Effector memory CD4-positive, alpha-beta T cell (primary cell): ENCODE measurements around the gene MYBPH.

Experiments used
- DNase-seq, 3 donors: peaks; one replicate each; pipeline ENCODE4 v3.0.0-alpha.2; 2020
- H3K27ac ChIP-seq: 2 replicates; pipeline ENCODE4 v1.7.0; 2013; ENCODE audit warnings: mild to moderate bottlenecking, low read length, moderate library complexity; ENCODE audit not compliant: insufficient read depth, poor library complexity, severe bottlenecking
- H3K27me3 ChIP-seq: replicated peaks from 2 replicates; pipeline ENCODE4 v1.7.0; 2013; ENCODE audit warnings: mild to moderate bottlenecking, low read length; ENCODE audit not compliant: insufficient read depth, control insufficient read depth, poor library complexity, severe bottlenecking
- H3K36me3 ChIP-seq: 2 replicates; pipeline ENCODE4 v1.7.0; 2013; ENCODE audit warnings: mild to moderate bottlenecking, low read length, moderate library complexity; ENCODE audit not compliant: control insufficient read depth, insufficient read depth
- H3K4me1 ChIP-seq: 2 replicates; pipeline ENCODE4 v1.7.0; 2013; ENCODE audit warnings: low read length, mild to moderate bottlenecking; ENCODE audit not compliant: control insufficient read depth, insufficient read depth, poor library complexity, severe bottlenecking
- H3K4me3 ChIP-seq: 2 replicates; pipeline ENCODE4 v1.7.0; 2013; ENCODE audit warnings: low read length, low read depth, mild to moderate bottlenecking; ENCODE audit not compliant: insufficient read depth, poor library complexity, severe bottlenecking
- H3K9me3 ChIP-seq: 2 replicates; pipeline ENCODE4 v1.7.0; 2013; ENCODE audit warnings: mild to moderate bottlenecking, low read length, moderate library complexity; ENCODE audit not compliant: control insufficient read depth

Gene MYBPH

GRCh38 chr1:203161175-203161574, 14.5 kb downstream of the MYBPH start:
- no peaks in the 10 kb centered on the region for H3K36me3 ChIP-seq
- H3K27ac ChIP-seq, result no peak overlapping the region
- no peak overlapping the region for H3K4me3 ChIP-seq
- no peaks in the 10 kb centered on the region for H3K9me3 ChIP-seq
- H3K27me3 ChIP-seq, result no peaks in the 10 kb centered on the region
- no peaks in the 10 kb centered on the region for H3K4me1 ChIP-seq
- no peak for DNase-seq

DNA sequence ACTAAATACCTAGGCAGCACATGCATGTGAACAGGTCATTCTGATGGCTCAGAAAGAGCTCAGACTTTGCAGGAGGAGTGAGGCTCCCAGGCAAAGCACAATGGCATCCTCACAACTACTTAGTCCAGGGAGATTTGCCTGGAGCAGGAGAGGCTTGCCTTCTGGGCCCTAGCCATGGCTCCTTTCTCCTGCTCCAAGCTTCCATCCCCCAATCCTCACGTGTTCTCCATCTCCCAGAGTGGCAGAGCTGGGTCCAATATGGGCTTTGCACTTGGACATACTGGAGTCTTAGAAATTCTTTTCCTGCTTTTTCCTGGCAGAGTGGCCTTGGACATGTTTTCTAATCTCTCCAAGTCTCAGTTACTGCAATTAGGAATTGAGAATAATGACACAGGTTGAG, 15.8 kb downstream of the MYBPH start:
- no peak for DNase-seq
- H3K27me3 ChIP-seq, result no peaks in the 10 kb centered on the region
- no peak overlapping the region for H3K4me3 ChIP-seq
- H3K9me3 ChIP-seq, result no peaks in the 10 kb centered on the region
- H3K36me3 ChIP-seq, result no peaks in the 10 kb centered on the region
- no peak overlapping the region for H3K27ac ChIP-seq
- H3K4me1 ChIP-seq, result no peaks in the 10 kb centered on the region

DNA sequence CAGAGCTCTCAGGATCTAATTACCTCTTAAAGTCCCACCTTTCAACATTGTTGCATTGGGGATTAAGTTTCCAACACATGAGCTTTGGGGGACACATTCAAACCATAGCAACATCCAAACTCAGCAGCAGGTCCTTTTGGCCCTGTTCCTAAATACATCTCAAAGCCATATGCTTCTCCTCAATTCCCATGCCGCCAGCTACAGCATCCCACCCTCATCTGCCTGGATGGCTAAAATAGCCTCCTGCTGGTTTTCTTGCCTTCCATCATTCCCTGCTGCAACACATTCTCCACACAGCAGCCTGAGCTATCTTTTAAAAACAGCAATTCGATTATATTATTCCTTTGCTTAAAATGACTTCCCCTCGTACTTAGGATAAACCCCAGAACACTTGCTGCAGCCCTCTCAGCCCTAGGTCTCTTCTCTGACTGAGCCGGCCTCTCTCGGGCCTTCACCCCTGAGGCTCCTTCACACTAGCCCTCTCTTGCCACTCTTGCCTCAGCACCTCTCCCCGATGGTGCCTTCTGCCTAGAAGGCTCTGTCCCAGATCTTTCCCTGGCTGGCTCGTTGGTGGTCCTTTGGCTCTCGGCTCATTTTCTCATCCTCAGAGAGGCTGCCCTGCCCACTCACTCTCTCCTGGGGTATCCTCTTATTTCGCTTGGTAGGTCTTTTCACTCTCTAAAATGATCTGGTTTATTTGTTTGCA, 16.5 kb downstream of the MYBPH start:
- no peak overlapping the region for H3K27ac ChIP-seq
- no peaks in the 10 kb centered on the region for H3K4me1 ChIP-seq
- no peak overlapping the region for H3K4me3 ChIP-seq
- H3K27me3 ChIP-seq, result no peaks in the 10 kb centered on the region
- DNase-seq, result no peak
- H3K36me3 ChIP-seq, result no peaks in the 10 kb centered on the region
- H3K9me3 ChIP-seq, result no peaks in the 10 kb centered on the region

DNA sequence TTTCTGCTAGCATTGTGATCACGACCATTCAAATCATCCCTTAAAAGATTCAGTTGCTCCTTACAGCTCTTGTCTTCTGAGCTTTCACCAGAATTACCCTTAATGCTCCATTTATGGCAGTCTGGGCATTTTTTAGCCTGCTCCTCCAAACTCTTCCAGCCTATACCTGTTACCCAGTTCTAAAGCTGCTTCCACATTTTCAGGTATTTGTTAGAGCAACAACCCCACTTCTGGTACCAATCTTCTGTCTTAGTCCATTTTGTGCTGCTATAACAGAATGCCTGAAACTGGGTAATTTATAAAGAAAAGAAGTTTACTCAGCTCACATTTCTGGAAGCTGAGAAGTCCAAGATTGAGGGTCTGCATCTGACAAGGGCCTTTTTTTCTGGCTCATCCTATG, 17.2 kb downstream of the MYBPH start:
- Histone ChIP-seq H3K4me3 (no peak overlapping the region), H3K9me3 (no peaks in the 10 kb centered on the region), H3K4me1 (no peaks in the 10 kb centered on the region), H3K27ac (no peak overlapping the region), H3K27me3 (no peaks in the 10 kb centered on the region), H3K36me3 (no peaks in the 10 kb centered on the region)
- no peak for DNase-seq

- Histone ChIP-seq H3K27me3 (no peaks in the 10 kb centered on the region), H3K9me3 (no peaks in the 10 kb centered on the region), H3K4me3 (no peak overlapping the region), H3K27ac (no peak overlapping the region), H3K36me3 (no peaks in the 10 kb centered on the region), H3K4me1 (no peaks in the 10 kb centered on the region)
- no peak for DNase-seq
These were observed 19.3 kb downstream of the MYBPH start for GRCh38 chr1:203156280-203156679.

GRCh38 chr1:203153989-203154821, 21.4 kb downstream of the MYBPH start:
- no peak overlapping the region for H3K27ac ChIP-seq
- no peak overlapping the region for H3K4me3 ChIP-seq
- H3K27me3 ChIP-seq, result no peaks in the 10 kb centered on the region
- DNase-seq, result no peak
- H3K36me3 ChIP-seq, result no peaks in the 10 kb centered on the region
- H3K4me1 ChIP-seq, result no peaks in the 10 kb centered on the region
- no peaks in the 10 kb centered on the region for H3K9me3 ChIP-seq

- H3K4me3 ChIP-seq, result no peak overlapping the region
- H3K4me1 ChIP-seq, result no peaks in the 10 kb centered on the region
- no peak overlapping the region for H3K27ac ChIP-seq
- no peaks in the 10 kb centered on the region for H3K27me3 ChIP-seq
- no peaks in the 10 kb centered on the region for H3K9me3 ChIP-seq
- DNase-seq, result no peak
- no peaks in the 10 kb centered on the region for H3K36me3 ChIP-seq
These were observed 22.3 kb downstream of the MYBPH start for GRCh38 chr1:203153051-203153988.

DNA sequence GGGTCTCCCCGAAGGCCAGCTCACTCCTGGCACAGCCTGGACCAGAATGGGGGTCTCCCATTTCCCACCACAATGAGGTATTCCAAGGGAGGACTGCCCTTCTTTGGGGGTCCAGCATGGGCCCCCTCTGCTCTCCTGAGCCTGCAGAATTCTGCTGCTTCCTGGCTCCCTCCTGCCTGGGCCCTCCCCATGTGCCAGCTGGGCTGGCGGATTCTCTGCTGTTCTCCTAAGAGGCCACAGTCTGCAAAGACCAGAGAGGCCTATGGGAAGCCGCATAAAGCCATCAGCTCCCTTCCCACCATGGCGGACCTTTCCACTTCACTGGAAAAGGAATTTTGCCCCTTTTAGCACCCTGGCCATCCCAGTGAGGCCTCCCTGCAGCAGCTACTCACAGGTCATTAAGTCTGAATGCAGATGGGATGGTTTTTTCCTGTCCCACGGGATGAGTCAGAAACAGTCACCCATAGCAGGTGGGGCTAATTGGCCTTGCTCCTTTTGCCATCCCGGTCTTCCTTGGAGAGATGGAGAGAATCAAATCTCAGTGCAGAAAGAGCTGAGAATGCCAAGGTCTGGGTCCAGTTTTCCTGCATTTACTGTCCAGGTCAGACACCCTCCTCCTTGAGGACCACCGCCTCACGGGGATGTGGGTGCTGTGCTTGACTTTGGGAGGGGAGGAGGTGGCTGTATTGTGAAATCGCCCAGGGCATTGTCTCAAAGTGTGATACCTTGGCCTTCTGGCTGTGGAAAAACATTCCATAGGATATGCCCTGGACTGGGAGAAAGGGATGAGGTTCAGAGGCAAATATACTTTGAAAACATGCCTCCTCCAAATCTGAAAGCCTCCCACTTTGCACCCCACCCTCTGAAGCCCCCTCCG, 23.2 kb downstream of the MYBPH start:
- no peaks in the 10 kb centered on the region for H3K9me3 ChIP-seq
- no peaks in the 10 kb centered on the region for H3K4me1 ChIP-seq
- no peak for DNase-seq
- H3K4me3 ChIP-seq, result no peak overlapping the region
- H3K36me3 ChIP-seq, result no peaks in the 10 kb centered on the region
- no peak overlapping the region for H3K27ac ChIP-seq
- no peaks in the 10 kb centered on the region for H3K27me3 ChIP-seq

- Histone ChIP-seq H3K4me3 (no peak overlapping the region), H3K9me3 (no peaks in the 10 kb centered on the region), H3K27me3 (no peaks in the 10 kb centered on the region), H3K4me1 (no peaks in the 10 kb centered on the region), H3K27ac (no peak overlapping the region), H3K36me3 (no peaks in the 10 kb centered on the region)
- DNase-seq, result no peak
These were observed 24.1 kb downstream of the MYBPH start for GRCh38 chr1:203151362-203152157.
